Activated T-cell treated with anti-CD3 and anti-CD28 coated beads for 48 hours (primary cell): ENCODE data around the gene TCL1B.
"Not testable (repeated sequence)": the region's sequence is repeated elsewhere in the genome, so short reads cannot be mapped to it uniquely, and the experiment has no call there.

ENCODE experiments used
- DNase-seq: peaks from one replicate; pipeline ENCODE4 v3.0.0-alpha.2; 2020; ENCODE audit warnings: low read depth

The TCL1B gene

DNA sequence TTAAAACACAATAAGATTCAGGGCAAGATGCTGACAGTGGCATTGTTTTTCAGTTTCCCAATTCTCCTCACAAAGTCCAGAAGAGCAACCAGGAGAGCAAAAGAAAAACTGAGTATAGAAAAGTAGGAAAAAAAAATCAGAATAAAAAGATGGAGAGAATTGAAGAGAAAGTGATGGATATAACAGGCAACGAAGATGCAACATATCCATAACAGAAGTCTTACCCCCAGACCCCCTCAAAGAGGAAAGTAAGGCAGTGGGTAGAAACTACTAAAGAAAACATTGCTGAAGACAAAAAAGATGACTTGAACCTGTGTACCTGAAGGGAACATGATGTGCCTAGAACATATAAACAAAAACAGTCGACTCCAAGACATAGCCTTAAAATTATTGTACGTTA lies 17.1 kb downstream of the TCL1B start:
- no peak for DNase-seq

DNA sequence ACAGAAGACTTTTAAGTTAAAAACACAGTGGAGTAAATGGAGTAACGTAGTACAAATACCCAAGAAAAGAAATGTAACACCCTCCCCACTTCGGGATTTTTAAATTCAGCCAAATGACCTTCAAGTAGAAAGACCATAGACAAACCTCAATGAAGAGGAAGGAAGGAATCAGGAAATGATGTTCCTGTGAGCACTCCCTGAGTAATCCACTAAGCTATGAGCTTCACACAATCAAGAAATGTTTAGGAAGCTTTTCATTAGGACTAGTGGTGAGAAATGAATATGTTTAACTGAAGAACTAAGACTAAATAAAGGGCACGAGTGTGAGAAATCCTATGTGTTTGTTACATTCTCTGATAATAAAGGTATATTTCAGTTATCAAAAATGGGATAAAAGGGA lies 17.6 kb downstream of the TCL1B start:
- DNase-seq, result no peak

DNA sequence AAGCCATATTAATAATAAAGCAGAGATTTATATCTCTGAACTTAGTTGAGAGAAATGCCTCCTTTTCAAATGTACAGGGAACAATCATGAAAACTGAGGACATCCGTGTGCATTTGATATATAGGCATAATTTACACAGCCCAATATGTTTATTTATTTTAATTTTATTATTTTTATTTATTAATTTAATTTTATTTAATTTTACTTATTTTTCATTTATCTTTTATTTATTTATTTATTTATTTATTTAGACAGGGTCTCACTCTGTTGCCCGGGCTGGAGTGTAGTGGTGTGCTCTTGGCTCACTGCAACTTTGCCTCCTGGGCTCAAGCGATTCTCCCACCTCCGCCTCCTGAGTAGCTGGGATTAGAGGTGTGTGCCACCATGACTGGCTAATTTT lies 19.3 kb downstream of the TCL1B start:
- DNase-seq, result no peak

DNA sequence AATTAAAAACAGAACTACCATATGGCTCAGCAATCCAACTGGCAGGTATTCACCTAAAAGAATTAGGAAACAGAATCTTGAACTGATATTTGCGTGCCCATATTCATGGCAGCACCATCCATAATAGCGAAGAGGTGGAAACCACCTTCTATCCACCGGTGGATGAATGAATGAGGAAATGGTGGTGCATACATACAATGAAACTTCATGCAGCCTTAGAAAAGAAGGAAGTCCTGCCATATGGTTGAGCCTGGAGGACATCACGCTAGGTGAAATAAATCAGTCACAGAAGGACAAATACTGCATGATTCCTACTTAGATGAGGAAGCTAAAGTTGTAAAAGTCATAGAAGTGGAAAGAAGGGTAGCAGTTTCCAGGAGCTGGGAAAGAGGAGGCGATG lies 21.1 kb downstream of the TCL1B start:
- DNase-seq, result no peak

DNA sequence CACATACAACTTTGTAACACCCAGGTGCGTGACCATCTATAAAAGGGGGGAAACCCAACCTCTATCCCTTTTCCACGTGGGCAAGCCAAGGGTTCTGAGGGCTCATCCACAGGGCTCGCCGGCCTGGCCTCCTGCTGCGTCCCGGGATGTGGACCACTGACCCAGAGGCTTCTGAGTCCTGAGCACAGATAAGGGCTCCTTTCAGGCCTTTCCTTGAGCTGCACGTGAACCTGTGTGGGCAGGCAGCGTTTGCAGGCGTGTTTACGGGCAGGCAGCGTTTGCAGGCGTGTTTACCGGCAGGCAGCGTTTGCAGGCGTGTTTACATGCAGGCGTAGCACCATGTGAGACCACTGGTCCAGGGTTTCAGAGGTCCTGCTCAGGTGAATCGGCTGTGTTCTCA lies 23.9 kb downstream of the TCL1B start:
- no peak for DNase-seq

DNA sequence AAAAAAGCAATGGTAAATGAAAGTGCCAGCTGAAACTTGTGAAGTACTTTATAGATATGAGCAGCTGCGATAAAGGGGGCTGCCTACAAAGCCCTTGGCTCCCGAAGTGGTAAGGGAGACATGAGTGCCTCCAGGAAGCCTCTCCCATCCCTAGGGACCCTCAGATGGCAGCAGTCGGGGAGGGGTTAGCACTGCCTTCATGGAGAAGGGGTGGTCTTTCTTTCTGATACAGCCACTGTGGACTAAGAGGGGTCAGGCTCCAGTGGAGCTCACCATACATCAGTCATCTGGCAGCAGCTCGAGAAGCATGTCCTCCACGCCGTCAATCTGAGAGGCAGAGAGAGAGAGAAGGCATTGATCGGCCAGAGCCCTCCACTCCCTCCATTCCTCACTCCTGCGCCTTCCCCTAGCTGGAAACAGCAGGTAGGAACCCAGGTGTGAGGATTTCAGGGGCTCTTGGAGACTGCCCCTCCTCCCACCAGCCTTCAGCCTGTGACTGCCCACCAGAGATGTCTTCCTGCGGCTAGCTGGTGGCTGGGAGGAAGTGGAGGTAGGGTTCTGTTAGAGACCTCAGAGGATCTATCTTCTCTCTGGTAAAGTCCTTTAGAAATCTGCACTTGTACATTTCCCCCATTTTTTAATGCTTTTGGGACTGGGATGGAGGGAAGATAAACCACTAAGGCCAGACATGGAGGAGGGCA lies 25.4 kb downstream of the TCL1B start:
- DNase-seq, result no peak

DNA sequence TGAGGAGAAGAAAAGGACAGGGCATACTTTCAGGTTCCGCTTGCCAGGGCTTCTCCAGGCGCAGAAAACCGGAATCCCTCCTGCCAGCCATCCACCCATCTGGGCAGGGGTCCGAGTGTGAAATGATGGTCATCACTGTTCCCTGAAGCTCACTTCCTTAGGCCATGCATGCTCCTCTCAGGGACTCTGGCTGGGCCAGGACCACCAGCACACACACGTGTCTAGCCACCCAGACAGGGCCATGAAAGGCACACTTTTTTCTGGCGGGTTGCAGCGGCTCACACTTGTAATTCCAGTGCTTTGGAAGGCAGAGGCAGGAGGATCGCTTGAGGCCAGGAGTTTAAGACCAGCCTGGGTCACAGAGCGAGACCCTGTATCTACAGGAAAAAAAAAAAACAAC lies 26.2 kb downstream of the TCL1B start:
- no peak for DNase-seq

DNA sequence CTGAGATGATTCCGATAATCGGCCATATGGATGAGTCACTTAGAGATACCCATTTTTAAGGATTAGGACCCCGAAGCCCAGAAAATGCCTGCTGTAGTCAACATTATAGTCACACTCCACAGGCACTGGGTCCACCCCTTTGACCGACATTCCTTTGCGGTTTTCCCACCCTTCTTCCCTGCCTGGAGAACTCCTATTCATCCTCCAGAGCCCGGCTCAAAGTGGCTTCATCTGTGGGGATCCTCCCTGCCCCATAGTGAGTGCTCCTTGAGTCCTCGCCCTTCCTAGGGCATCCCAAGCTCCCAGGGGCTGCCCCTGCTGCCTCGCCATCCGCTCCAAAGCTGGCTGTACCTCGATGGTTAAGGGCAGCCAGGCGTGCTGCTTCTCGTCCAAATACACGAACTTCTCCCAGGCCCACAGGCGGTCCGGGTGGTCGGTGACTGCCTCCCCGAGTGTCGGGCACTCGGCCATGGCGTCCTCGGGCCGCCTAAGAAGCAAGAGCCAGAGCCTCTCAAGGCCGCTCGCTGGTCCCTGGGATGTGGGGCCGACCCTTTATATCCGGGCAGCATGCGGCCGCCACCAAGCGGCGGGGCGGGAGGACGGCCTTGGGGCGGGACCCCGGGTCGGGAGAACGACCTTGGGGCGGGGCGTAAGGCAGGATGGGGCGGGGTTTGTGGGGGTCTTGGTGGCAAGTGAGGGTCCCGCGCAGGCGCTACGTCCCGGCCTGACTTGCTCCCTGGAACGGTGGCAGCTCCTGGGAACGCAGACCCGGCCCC lies 27.6 kb downstream of the TCL1B start, which contains the start of gene TCL1A:
TSS of gene TCL1A (minus strand) at position 530 of the 776 bp plus-strand sequence. CDS start at position 471, 59 bp downstream.
- DNase-seq, result no peak

DNA sequence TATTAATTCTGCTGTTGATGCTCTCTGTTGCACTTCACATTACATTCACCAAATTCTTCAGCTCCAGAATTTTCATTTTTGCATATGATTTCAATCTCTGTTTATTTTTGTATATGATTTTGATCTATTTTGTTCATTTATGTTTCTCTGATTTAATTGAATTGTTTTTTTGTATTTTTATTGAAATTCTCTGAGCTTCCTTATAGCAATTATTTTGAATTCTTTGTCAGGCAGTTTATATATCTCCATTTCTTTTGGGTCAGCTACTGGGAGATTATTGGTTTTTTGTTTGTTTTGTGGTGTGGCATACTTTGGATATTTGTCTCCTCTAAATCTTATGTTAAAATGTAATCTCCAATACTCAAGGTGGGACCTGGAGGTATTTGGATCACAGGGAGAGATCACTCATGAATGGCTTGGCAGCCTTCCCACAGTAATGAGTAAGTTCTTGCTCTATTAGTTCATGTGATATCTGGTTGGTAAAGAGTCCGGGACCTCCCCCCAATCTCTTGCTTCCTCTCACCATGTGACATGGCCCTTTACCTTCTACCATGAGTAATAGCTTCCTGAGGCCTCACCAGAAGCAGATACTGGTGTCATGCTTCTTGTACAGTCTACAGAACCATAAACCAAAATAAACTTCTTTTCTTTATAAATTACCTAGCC lies 36.4 kb downstream of the TCL1B start:
- DNase-seq, result no peak

DNA sequence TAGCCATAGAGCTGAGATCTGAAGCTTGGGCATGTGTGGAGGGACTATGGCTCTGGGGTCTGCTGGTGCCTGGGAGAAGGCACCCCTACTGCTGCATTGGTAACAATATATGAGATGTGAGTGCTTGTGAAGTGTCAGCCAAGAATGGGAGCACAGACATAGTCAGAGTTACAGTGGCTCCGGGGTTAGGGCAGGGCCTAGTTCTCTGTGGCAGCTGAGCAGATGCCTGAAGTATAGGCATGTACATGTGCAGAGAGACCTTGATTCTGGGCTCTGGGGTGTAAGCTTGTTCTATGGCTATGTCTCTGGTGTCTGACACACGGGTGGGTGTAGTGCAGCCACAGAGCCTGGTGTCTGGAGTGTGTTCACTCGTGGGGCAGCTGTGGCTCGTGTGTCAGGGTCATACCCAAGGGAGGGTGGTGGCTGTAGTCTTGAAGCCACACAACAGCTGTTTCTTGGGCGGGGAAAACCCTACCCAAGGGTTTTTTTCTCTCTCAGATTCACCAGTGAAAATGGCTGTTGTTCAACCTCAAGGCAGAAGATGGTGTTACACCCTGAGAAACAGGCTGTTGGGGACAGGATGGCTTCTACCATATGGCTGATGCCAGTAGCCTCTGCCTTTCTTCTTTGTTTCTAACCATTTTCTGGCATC lies 39.6 kb downstream of the TCL1B start:
- DNase-seq, result no peak

DNA sequence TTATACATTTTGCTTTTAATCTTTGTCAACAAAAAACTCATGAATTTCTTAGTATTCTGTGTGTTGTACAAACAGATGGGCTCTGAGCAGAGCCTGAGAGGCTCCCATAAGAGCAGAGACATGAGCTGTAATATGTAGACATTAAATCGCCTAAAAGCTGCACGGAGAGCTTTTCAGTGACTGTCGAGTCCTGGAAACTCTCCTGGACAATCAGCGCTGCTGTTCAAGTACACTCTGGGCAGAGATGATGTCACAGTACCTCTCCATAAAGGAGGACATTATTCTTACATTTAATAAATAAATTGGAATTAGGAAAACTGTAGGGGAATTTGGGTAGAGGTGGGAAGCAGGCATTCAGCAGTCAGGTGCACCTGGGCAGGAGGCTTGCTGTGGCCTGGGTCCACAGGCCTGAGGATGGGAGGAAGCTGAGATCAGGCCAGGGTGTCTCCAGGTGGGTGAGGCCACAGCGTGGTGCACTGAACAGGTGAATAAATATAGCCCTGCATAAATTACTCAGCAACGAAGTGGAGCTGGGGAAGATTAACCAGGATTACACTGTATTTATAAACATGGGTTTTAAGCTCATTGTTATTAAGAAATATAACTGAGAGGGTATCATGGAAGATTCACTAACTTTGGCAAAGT lies 41.0 kb downstream of the TCL1B start:
- DNase-seq, result no peak

DNA sequence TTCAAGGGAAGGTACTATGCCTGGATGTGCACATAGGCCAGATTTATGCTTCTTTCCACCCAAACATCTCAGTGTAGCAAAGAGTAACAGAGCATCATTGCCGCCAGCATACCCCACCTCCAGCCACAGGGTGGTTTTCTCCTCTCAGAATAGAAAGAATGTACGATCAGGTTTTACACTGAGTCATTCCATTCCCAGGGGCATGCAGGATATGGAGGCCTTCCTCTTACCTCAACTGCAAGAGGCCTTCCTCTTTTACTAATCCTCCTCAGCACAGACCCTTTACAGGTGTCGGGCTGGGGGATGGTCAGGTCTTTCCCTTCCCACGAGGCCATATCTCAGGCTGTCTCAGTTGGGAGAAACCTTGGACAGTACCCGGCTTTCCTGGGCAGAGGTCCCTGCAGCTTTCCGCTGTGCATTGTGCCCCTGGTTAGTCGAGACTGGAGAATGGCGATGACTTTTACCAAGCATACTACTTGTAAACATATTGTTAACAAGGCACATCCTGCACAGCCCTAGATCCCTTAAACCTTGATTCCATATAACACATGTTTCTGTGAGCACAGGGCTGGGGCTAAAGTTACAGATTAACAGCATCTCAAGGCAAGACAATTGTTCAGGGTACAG lies 43.3 kb downstream of the TCL1B start:
- DNase-seq, result not testable (repeated sequence)

DNA sequence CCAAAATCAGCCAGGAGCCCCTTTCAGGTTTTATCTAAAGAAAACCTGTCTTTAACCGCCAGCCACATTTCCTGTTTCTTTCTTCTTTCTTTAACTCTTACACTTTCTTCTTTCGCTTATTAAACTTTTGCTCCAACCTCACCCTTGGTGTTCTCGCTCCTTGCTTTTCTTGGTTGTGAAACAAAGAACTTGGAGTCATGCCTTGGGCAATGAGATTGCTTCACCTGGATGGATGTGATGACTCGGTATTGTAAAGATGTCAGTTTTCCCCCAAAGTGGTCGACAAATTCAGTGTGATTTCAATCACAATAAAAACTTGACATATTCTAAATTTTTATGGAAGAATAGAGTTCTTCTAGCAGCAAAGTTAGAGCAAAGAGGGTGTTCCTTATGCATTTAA lies 43.9 kb downstream of the TCL1B start:
- DNase-seq, result no peak

DNA sequence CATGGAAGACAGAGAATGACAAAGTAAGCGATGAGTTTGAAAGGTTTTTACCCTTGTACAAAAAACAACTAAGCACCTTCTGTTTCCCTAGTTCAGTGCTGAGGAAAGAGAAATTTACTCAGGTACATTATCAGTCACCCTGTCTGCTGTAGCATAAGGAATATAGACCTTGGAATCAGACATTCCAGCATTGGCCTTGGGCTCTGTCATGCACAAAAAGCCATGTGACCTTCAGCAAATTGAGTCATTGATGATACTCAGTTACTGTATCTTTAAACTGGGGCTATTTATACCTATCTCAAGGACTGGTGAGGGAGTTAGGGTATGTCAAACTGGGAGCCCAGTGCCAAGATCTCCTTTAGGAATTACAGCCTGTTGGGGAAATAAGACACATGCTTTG lies 47.0 kb downstream of the TCL1B start:
- no peak for DNase-seq

DNA sequence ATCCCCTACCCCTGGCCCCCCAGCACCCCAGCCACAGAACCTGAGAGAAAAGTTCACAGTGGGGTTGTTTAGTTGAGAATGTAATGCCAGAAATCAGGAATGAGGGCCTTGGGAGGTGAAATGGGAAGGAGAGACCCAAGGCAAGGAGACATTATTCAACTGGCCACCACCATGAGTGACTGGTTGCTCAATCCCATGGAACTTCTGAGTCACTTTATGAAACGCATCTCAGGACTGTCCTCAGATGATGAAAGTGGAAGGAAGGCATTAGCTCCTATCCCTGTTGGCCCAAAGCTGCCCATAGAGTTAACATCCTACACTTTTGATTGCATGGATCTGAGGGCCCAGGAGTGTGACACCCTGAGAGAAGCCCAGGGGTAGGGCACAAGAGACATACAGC lies 53.1 kb downstream of the TCL1B start:
- DNase-seq, result no peak

DNA sequence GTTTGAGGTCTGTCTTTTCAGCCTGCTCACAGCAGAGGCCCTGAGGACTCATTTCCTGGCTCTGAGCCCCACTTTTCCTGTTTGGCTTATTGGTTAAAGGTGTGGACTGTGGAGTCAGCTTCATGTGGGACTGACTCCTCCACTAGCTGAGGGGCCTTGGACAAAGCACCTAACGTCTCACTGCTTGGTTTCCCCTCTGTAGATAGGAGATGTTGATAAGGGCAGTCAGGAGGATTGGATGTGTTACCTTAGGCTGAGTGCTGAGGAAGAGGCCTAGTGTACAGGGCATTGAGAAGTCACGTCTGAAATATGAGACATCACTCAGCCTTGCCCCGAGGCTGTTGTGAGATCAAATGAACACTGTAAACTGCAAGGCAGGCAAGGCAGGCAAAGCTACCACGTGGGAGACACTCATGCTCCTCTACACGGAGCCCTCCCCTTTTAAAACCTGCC lies 54.8 kb downstream of the TCL1B start:
- DNase-seq, result no peak

DNA sequence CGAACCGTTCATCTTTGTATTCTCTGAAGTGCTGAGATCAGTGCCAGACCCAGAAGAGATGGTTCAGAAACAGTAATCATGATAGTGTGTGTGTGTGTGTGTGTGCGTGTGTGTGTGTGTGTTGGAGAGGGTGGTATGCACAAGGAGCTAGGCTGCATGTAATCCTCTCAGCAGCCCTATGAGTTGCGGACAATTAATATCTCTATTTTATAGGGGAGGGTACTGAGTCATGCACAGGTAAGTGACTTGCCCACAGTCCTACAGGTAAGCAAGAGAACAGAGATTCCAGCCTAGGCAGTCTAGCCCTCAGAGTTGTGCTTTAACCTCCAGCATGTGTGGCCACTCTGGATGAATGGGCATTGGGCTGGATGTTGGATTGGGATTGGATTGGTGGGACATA lies 55.6 kb downstream of the TCL1B start:
- no peak for DNase-seq
